ENCODE results near the gene ARHGEF17. TPM values are rescaled to one million over a fixed set of nuclear protein-coding genes. Genes with fewer than 3 reads are reported as not detected.

ARHGEF17 gene
- total and polyA plus RNA-seq, 2 of the 8 experiments (the other 6 are each of a cell fraction or from before 2014, with no cell fraction given): 11.3 to 14.6 TPM

- TF ChIP-seq USF2 (IDR thresholded peaks at IDR 0.05; ENCODE audit: low read length): no peak
Observed at GRCh38 chr11:73280626-73281025, 27.4 kb upstream of the ARHGEF17 start (continued).

Measured in H1 (cell line).